Body of pancreas (tissue), 4 donors: ENCODE data around the gene PACRG.

Experiments used
- CTCF ChIP-seq, 7 experiments: fragments of 450-650 bp in 4 of 7; fragments of 200-600 bp in 3 of 7; sonication (generic) in 3 of 7; IDR thresholded peaks; one replicate each; pipeline ENCODE4 v1.5.1; 2016 to 2019; ENCODE audit warnings: antibody characterized with exemption in 7 of 7
- POLR2A ChIP-seq, 3 donors: fragments of 450-650 bp; IDR thresholded peaks; one replicate each; pipeline ENCODE4 v1.6.1; 2016; ENCODE audit warnings: antibody characterized with exemption in 3 of 3, mild to moderate bottlenecking in 2 of 3

- TF ChIP-seq CTCF (IDR thresholded peaks at IDR 0.05) (no peak), POLR2A (IDR thresholded peaks at IDR 0.05) (no peak)
These were observed 118.9 kb downstream of the PACRG start for GRCh38 chr6:162846723-162847122.
